Inferior parietal cortex (tissue), 1 donor: Measurements from ENCODE around the gene IDUA.
"Not testable (repeated sequence)": the region's sequence is repeated elsewhere in the genome, so short reads cannot be mapped to it uniquely, and the experiment has no call there.

ENCODE experiments used
- DNase-seq: peaks from one replicate; pipeline ENCODE4 v3.0.0-alpha.2; 2016; ENCODE audit errors: extremely low spot score

The IDUA gene

DNA sequence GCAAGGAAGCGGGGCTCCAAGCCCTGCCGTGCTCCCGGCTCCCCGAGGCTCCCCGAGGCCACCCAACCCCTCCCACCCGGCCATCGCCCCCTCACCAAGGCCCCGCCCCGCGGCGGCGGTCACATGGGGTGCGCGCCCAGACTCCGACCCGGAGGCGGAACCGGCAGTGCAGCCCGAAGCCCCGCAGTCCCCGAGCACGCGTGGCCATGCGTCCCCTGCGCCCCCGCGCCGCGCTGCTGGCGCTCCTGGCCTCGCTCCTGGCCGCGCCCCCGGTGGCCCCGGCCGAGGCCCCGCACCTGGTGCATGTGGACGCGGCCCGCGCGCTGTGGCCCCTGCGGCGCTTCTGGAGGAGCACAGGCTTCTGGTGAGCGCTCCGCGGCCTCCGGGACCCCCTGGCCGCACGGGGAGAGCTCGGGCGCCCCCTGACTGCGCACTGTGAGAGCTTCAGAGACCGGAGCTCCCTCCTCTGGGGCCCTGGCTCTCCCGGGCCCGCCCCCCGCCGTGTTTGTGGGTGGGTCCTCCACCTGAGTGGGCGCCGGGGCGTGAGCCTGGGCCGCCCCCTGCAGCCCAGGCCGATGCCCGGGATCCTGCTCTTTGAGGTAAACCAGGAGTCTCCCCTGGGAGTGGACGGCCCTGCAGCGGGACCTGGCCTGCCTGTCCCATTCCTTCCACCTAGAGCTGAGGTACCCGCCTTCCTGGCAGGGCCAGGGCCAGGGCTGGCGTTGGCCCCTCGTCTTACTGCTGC lies at the start of gene IDUA:
Gene IDUA (plus strand): TSS at position 166 of the 745 bp plus-strand sequence. CDS start 41 bp downstream, at position 207.
- DNase-seq: peak; percentile 69

DNA sequence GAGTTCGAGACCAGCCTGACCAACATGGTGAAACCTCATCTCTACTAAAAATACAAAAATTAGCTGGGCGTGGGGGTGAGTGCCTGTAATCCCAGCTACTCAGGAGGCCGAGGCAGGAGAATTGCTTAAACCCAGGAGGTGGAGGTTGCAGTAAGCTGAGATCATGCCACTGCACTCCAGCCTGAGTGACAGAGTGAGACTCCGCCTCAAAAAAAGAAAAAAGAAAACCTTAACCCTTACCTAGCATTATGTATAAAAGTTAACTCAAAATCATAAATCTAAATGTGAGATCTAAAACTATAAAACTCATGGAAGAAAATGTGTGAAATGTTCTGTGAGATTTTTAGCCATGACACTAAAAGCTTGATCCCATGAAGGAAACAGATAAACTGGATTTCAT lies 47.3 kb upstream of the IDUA start:
- DNase-seq: not testable (repeated sequence)

- no peak for DNase-seq
Observed at GRCh38 chr4:945274-946102, 41.4 kb upstream of the IDUA start.

GRCh38 chr4:946103-946450 lies 40.8 kb upstream of the IDUA start:
- DNase-seq: no peak

- no peak for DNase-seq
Observed at GRCh38 chr4:946517-947471, 40.0 kb upstream of the IDUA start.

DNA sequence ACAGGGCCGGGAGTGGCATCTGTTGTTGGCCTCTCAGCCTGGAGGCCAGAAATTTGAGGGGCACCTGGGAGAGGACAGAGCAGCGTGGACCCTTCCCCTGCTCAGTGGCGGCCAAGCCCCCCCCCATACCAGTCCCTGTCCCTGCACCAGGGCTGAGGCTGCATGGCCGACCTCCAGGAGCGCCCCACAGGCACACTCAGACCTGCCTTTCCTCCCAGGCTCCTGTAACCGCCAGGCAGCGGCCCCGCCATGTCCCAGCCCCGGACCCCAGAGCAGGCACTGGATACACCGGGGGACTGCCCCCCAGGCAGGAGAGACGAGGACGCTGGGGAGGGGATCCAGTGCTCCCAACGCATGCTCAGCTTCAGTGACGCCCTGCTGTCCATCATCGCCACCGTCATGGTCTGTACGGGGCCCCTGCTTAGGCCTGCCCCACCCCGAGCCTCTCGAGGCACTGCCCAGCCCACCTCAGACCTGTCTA lies 39.3 kb upstream of the IDUA start:
- no peak for DNase-seq

DNA sequence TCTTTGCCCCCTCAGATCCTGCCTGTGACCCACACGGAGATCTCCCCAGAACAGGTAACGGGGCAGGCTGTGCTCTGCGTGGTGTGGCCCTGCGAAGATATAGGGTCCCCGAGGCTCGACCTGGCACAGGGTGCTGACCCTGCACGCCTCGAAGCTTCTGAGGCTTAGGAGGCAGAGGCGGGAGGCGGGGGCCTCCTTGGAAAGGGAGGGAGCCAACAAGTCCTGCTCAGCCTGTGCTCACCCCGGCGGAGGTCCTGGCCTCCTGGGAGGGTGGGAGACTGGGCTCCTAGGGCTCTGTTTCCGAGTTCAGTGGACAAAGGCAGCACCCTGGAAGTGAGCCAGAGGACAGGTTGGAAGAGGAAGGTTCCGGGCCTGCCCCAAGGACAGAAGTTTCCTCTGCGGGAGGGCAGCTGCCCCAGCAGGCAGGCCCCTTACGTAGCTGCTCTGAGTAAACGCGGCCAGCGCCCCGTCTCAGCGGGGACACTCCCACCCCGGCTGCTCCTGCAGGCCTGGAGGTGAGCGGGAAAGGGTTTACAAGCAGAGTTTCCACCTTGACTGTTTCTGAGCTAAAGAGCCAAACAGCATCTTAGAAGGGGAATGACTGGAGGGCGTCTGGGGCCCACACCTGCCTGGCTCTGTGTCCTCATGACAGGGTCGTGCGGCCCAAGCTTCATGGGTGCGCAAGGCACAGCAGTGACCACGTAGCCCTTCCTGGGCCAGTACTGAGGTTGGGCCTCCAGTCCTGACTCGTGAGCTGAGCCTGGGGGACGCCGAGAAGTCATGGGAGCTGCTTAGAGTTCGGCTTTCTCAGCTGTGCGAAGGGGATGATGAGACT lies 38.5 kb upstream of the IDUA start:
- DNase-seq: no peak

GRCh38 chr4:948936-949300 lies 37.9 kb upstream of the IDUA start:
- no peak for DNase-seq

GRCh38 chr4:949656-950055 lies 37.2 kb upstream of the IDUA start:
- DNase-seq: no peak

GRCh38 chr4:950136-951020 lies 36.5 kb upstream of the IDUA start:
- no peak for DNase-seq

- DNase-seq: no peak
Observed at GRCh38 chr4:951186-951585, 35.7 kb upstream of the IDUA start.

- DNase-seq: no peak
Observed at GRCh38 chr4:951594-952468, 35.0 kb upstream of the IDUA start.

- no peak for DNase-seq
Observed at GRCh38 chr4:952881-953573, 33.8 kb upstream of the IDUA start.

DNA sequence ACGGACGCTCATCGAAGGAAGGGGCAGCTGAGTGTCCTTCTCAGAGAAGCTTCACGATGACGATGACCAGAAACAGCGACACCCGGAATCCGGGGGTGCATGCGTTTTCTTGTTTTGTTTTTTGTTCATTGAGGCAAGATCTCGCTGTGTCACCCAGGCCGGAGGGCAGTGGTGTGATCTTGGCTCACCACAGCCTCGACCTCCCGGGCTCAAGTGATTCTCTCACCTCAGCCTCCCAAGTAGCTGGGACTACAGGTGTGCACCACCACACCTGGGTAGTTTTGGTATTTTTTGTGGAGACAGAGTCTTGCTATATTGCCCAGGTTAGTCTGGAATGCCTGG lies 33.3 kb upstream of the IDUA start:
- DNase-seq: no peak

GRCh38 chr4:954211-955020 lies 32.4 kb upstream of the IDUA start:
- DNase-seq: no peak

DNA sequence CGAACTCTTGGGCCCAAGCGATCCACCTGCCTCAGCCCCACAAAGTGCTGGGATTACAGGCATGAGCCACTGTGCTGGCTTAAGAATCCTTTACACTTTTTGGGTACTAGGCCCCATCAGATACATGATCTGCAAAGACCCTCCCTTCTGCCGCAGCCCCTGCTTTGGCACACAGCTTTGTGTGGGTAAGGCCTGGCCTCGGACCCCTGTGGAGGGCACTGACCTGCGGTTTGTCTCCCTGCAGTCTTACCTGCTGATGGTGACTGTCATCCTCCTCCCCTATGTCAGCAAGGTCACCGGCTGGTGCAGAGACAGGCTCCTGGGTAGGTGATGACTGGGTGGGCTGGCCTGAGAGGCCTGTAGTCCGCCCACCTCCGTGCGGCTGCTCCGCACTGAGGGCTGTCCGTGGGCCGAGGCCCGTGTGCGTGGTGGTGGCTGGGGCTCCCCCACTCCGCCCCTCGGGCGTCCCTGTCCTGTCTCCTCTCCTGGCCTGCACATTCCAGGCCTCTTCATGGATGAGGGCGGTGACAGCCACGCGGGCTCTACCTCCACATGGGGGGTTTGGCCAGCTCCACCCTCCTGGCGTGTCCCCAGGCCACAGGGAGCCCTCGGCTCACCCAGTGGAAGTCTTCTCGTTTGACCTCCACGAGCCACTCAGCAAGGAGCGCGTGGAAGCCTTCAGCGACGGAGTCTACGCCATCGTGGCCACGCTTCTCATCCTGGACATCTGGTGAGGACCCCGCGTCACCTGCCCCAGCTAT lies 31.5 kb upstream of the IDUA start:
- DNase-seq: no peak

DNA sequence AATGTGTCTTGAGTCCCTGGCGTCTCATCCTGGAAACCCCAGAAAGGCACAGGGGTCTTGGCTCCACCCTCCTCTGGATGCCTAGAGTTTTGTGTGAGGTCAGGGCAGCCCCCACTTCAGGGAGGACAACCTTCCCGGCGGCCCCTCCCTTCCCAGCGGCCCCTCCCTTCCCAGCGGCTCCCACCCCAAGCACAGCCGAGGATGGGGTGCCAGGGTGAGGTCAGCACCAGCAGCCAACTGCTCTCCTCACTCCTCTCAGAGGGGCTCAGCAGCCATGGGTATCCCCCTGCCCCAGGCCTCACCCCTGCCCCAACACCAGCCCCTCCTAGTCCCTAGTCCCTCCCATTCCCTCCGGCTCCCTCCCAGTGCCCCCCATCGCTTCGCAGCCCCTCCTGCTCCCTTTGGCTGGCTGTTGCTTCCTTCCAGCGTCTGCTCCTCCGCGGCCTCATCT lies 30.9 kb upstream of the IDUA start:
- no peak for DNase-seq
